Limb (tissue), 2 donors: ENCODE measurements around the gene KIF2A.
A peak's percentile ranks its signal among the peaks of the same experiment; 100 is the strongest.

Experiments
- DNase-seq, 2 donors: peaks; one replicate each; pipeline ENCODE4 v3.0.0-alpha.2; 2016; ENCODE audit errors: extremely low spot score in 2 of 2

The KIF2A gene

DNA sequence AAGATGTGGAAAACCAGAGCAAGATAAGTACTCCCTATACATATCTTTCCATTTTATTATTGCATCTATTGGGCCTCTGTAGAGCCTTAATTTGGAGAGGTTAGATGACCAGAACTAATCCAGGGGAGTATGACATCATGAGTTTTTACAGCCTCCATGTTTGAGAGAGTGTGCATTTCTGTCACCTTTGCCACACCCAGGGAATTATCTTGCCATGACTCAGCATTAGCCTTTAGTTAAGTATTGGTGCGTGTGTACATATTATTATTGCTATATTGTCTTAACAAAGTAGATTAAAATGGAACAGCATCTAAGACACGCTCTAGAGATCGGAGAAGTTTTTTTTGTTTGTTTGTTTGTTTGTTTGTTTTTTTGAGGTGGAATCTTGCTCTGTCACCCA, 70.1 kb downstream of the KIF2A start:
- no peak for DNase-seq

- DNase-seq: no peak
Measured at GRCh38 chr5:62385131-62385530, 79.1 kb downstream of the KIF2A start.

GRCh38 chr5:62385816-62386400, 79.9 kb downstream of the KIF2A start:
- no peak for DNase-seq

DNA sequence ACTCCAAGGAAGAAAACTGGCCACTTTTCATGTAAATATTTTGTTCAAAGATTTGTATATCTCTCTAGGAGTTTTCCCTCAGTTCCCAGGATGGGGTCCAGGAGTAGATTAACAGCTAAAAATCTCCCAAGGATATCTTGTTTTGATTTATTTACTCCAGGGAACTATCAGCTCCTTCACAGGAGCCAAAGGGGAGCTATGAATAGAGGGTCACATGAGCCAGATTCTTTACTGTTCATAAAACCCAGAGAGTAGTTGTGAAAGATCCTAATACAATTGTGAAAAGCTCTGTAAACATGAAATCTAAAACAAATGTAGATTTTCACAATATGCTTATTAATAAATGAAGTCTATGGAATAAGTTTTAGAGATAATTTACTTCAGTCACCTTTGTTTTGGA, 80.8 kb downstream of the KIF2A start:
- DNase-seq: no peak

- no peak for DNase-seq
Measured at GRCh38 chr5:62395210-62395950, 89.4 kb downstream of the KIF2A start.

DNA sequence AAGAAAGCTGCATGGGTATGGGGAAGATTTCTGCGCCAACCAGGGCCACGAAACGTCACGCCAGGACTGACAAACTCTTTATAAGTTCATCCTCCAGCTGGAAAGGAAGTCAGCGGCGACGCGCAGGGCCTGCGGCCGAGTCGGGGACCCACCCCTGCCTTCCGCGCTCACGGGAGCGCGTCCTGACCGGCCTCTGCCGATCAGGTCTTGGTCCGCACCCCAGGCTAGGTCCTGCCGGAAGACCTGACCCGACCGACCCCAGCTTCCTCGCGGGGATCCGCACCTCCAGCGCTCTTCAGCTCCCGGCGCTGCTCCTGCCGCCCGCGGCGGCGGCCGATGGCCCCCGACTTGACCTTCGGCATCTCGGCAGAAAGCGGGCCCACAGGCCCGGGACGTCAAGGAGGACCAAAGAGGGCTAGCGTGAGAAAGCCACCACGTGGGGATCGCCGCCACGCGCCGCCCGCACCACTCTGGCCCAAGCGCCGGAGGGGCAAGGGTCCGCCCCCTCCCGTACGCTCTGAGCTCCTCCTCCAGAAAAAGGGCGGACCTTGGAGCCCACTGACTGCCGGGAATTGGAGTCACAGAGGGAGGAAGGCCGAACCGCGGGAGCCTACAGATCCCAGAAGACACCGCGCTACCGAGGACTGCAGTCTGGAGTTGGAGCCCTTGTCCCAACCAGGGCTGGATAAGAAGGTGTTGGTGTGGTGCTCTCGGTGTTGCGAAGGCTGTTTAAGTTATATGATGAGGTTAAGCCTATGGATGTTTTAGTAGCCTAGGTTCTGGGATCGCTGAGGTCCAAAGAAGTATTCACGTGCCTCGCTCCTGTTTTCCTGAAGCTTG, 97.6 kb downstream of the KIF2A start, which contains the start of gene DIMT1:
DIMT1 (minus strand) TSS at position 495 of the 840 bp plus-strand sequence; CDS start at position 362, 133 bp downstream.
- DNase-seq: peak; percentile 95 to 97

GRCh38 chr5:62412549-62413329, 106.7 kb downstream of the KIF2A start, which contains the start of gene IPO11:
Gene IPO11 (plus strand): TSS chr5:62412763. CDS start chr5:62437280, 24,517 bp downstream.
- DNase-seq: peak; percentile 99 to 100

DNA sequence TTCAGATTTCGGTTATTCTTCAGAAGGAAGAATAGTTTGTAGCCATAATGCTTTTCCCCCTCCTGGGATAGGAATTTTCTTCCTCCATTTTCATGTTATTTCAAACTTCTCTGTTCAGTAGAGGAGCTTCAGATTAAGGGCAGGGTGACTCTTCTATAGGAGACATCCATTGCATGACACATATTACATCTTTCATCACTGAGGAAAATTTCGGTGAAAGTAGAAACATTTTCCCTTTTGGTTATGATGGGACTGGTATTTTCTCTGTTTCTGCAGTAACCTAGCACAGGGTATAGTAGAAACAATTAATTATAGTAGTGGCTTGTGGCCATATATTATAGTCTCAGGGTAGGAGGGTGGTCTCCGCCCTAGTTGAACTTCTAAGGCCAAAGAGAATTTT, 107.7 kb downstream of the KIF2A start:
- no peak for DNase-seq

DNA sequence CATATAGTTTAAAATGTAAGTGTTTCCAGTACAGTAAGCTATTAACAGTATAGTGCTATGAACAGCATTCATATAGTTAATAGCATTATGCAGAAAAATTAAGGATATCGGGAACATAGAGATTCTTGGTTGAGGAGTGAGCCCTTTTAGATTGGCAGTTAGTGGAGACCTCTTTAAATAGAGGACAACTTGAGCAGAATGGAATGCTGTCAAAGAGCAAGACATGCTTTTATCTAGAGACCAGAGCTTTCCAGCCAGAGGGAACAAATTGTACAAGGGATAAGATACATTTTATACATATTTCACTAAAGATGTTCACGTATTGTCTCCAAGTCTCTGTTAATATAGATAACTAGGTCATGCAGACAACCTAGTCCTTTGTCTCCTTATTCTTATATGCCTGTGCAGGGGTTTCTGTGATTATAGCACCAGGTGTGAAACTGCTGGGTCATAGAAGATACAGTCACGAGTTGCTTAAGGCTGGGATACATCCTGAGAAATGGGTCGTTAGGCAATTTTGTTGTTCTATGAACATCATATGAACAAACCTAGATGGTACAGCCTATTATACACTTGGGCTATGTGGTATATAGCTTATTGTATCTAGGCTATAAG, 112.6 kb downstream of the KIF2A start:
- no peak for DNase-seq

- no peak for DNase-seq
Measured at GRCh38 chr5:62419609-62420008, 113.6 kb downstream of the KIF2A start.

GRCh38 chr5:62421414-62421813, 115.4 kb downstream of the KIF2A start:
- DNase-seq: no peak

GRCh38 chr5:62424763-62425162, 118.8 kb downstream of the KIF2A start:
- no peak for DNase-seq

GRCh38 chr5:62431735-62432620, 126.0 kb downstream of the KIF2A start:
- DNase-seq: no peak

DNA sequence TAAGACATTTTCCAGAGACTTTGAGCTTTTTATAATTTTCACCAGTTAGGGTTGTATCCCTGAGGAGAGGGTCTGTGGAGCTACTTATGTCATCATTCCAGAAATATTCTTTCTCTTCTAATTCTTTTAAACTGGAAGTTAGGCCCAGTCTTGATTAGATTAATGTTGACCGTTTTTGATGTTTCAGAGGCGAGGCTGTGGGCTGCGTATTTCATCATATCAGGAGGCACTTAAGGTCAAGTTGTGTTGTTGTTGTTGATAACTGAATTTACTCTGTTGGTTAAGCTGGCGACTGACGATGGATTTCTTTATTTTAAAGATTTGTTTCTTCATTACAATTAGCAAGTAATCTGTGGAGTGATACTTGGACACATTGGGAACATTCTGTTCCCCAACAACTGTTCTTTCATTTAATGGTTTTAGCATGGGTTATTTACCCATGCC, 126.6 kb downstream of the KIF2A start:
- no peak for DNase-seq
